K562 (cell line): Measurements from ENCODE around the gene LRRC4B. TPM values are rescaled to one million over a fixed set of nuclear protein-coding genes. Genes with fewer than 3 reads are reported as not detected.
A peak's percentile ranks its signal among the peaks of the same experiment; 100 is the strongest.

Experiments used
- CUX1 ChIP-seq: fragments of 200-800 bp; sonication (Bioruptor generic); IDR thresholded peaks from 2 replicates; pipeline ENCODE4 v1.6.1; 2016; ENCODE audit warnings: missing genetic modification characterization, missing compliant biosample characterization
- DNMT1 ChIP-seq: fragments of 450-650 bp; IDR thresholded peaks from 2 replicates; pipeline ENCODE4 v1.6.1; 2016; ENCODE audit warnings: antibody characterized with exemption, mild to moderate bottlenecking
- EWSR1 ChIP-seq: fragments of 450-650 bp; IDR thresholded peaks from 2 replicates; pipeline ENCODE4 v1.6.1; 2018; ENCODE audit warnings: borderline replicate concordance, mild to moderate bottlenecking, low read depth, moderate library complexity; ENCODE audit not compliant: partially characterized antibody
- ILF3 ChIP-seq: fragments of 450-650 bp; IDR thresholded peaks from 2 replicates; pipeline ENCODE4 v1.6.1; 2018; ENCODE audit warnings: antibody characterized with exemption, mild to moderate bottlenecking, moderate library complexity, borderline replicate concordance
- LCOR ChIP-seq: sonication (generic); formaldehyde crosslinking; IDR thresholded peaks from 2 replicates; pipeline ENCODE4 v1.8.0; 2022; ENCODE audit warnings: mild to moderate bottlenecking, missing genetic modification reagents
- MEF2A ChIP-seq: IDR thresholded peaks from 2 replicates; pipeline ENCODE4 v1.6.1; 2011; ENCODE audit warnings: low read depth, mild to moderate bottlenecking, low read length, moderate library complexity; ENCODE audit not compliant: control insufficient read depth
- PTRF ChIP-seq: fragments of 450-650 bp; IDR thresholded peaks from 2 replicates; pipeline ENCODE4 v1.6.1; 2016; ENCODE audit warnings: mild to moderate bottlenecking, missing genetic modification characterization, missing compliant biosample characterization
- RB1 ChIP-seq: fragments of 450-650 bp; IDR thresholded peaks from 2 replicates; pipeline ENCODE4 v1.6.1; 2017; ENCODE audit warnings: low read depth, mild to moderate bottlenecking
- RNF2 ChIP-seq: sonication (generic); IDR thresholded peaks from 2 replicates; pipeline ENCODE4 v1.6.1; 2016
- SMAD1 ChIP-seq: fragments of 150-350 bp; IDR thresholded peaks from 2 replicates; pipeline ENCODE4 v1.6.1; 2014; ENCODE audit warnings: low read length, low read depth; ENCODE audit not compliant: partially characterized antibody
- SNIP1 ChIP-seq: fragments of 450-650 bp; IDR thresholded peaks from 2 replicates; pipeline ENCODE4 v1.7.1; 2017; ENCODE audit warnings: low read depth, mild to moderate bottlenecking
- STAT5A ChIP-seq: IDR thresholded peaks from 2 replicates; pipeline ENCODE4 v1.6.1; 2012; ENCODE audit warnings: low read length, inconsistent platforms, borderline replicate concordance
- TCFL5 ChIP-seq: fragments of 250-450 bp; sonication (Bioruptor Pico); conservative IDR thresholded peaks from 2 replicates; pipeline ENCODE4 v1.6.1; 2021; ENCODE audit warnings: mild to moderate bottlenecking, moderate library complexity, matching md5 sums
- TFAP4 ChIP-seq: sonication (generic); formaldehyde crosslinking; IDR thresholded peaks from 2 replicates; pipeline ENCODE4 v1.8.0; 2022; ENCODE audit warnings: missing genetic modification reagents, mild to moderate bottlenecking, moderate library complexity, borderline replicate concordance
- XRCC3 ChIP-seq: fragments of 450-650 bp; IDR thresholded peaks from 2 replicates; pipeline ENCODE4 v1.6.1; 2017; ENCODE audit warnings: mild to moderate bottlenecking, moderate library complexity
- YY1 ChIP-seq, 3 experiments: IDR thresholded peaks; 2 replicates each; pipeline ENCODE4 v1.6.1; 2011; ENCODE audit warnings: low read length in 2 of 3, mild to moderate bottlenecking in 2 of 3, moderate library complexity in 2 of 3, borderline replicate concordance in 1 of 3, control low read depth in 1 of 3, low read depth in 1 of 3; ENCODE audit not compliant: insufficient read depth in 3 of 3, insufficient replicate concordance in 2 of 3, control insufficient read depth in 1 of 3, insufficient read length in 1 of 3; ENCODE audit errors: extremely low read depth in 1 of 3
- ZC3H11A ChIP-seq: IDR thresholded peaks from 2 replicates; pipeline ENCODE4 v1.6.1; 2012; ENCODE audit warnings: low read depth, low read length, improper control_type of control experiment
- ZNF282 ChIP-seq: sonication (generic); formaldehyde crosslinking; IDR thresholded peaks from 2 replicates; pipeline ENCODE4 v1.8.1; 2023; ENCODE audit warnings: missing genetic modification reagents
- ZNF586 ChIP-seq: fragments of 450-650 bp; formaldehyde crosslinking; conservative IDR thresholded peaks from 2 replicates; pipeline ENCODE4 v1.4.0; 2020; ENCODE audit warnings: mild to moderate bottlenecking, moderate library complexity
- ZNF644 ChIP-seq: fragments of 200-800 bp; sonication (Bioruptor generic); IDR thresholded peaks from 2 replicates; pipeline ENCODE4 v1.6.1; 2016; ENCODE audit warnings: low read depth, missing genetic modification characterization, missing compliant biosample characterization
- ZNF79 ChIP-seq: fragments of 250-450 bp; sonication (Bioruptor Pico); IDR thresholded peaks from 2 replicates; pipeline ENCODE4 v1.4.0; 2020; ENCODE audit warnings: low read depth, mild to moderate bottlenecking, moderate library complexity
- polyA plus RNA-seq, 8 experiments: library from polyadenylated mRNA; depleted of rRNA in 4 of 8; stranded (reverse) in 5 of 8; unstranded in 3 of 8; fragments of >200 nt; fragmentation: Nextera tagmentation in 2 of 8; fragmentation: Illumina TruSeq in 1 of 8; extraction: Ambion mirVana in 2 of 8; extraction: Trizol in 1 of 8; gene quantifications; 2 replicates each; pipeline versions ENCODE4 v1.2.1 to v1.2.3, GENCODE V29; 2011 to 2014; ENCODE audit warnings: inconsistent platforms in 1 of 8, missing spikeins in 1 of 8
- total RNA-seq, 7 experiments: library from RNA; depleted of rRNA in 6 of 7; stranded (reverse); fragments of >200 nt in 6 of 7; fragmentation: Illumina TruSeq in 2 of 7; extraction: Trizol in 2 of 7; gene quantifications; 2 replicates each; pipeline versions ENCODE4 v1.2.1 to v1.2.3, GENCODE V29; 2011 to 2021; ENCODE audit warnings: low replicate concordance in 1 of 7

LRRC4B gene
- total and polyA plus RNA-seq, 9 of the 15 experiments (the other 6 are each of a cell fraction or from before 2014, with no cell fraction given): 0.18 to 9.6 (median 2.9) TPM; not detected in 2

GRCh38 chr19:50607874-50608785 is 39.9 kb upstream of the LRRC4B start (continued):
- no peak for TF ChIP-seq TCFL5 (CRISPR knock-in tag)
- TF ChIP-seq STAT5A: no peak
- TF ChIP-seq LCOR: no peak
- no peak for TF ChIP-seq MEF2A
- TF ChIP-seq SNIP1: peak; percentile 98
- no peak for TF ChIP-seq EWSR1
- TF ChIP-seq SMAD1: no peak
- TF ChIP-seq ZC3H11A: 0 out of 2 replicates have a peak, but pooled peaks have one; percentile 40
- TF ChIP-seq RNF2: peak; percentile 63; the same call in 1 of the 2 replicates
- no peak for TF ChIP-seq PTRF (tag)
- TF ChIP-seq DNMT1: no peak
- peak in 1 of 3 experiments; percentile 38 for TF ChIP-seq YY1 (IDR thresholded peaks at IDR 0.05; ENCODE audit: borderline replicate concordance in 1 of 3, control insufficient read depth in 1 of 3, extremely low read depth in 1 of 3, insufficient read depth in 3 of 3, insufficient read length in 1 of 3, insufficient replicate concordance in 2 of 3, low read depth in 1 of 3, low read length in 2 of 3)
- no peak for TF ChIP-seq XRCC3
- TF ChIP-seq TFAP4 (CRISPR knock-in tag): peak; percentile 73; the same call in 1 of the 2 replicates
- TF ChIP-seq CUX1 (CRISPR knock-in tag): no peak
- TF ChIP-seq ZNF79 (CRISPR knock-in tag): no peak
- no peak for TF ChIP-seq ZNF282
- TF ChIP-seq ILF3: no peak
- TF ChIP-seq ZNF644: no peak
- no peak for TF ChIP-seq ZNF586 (CRISPR knock-in tag)
- TF ChIP-seq RB1: peak; percentile 85
